Measurements from ENCODE around the gene BLM.
"Not testable (repeated sequence)": the region's sequence is repeated elsewhere in the genome, so short reads cannot be mapped to it uniquely, and the experiment has no call there.

Gene BLM

GRCh38 chr15:90689326-90689961 lies 27.7 kb upstream of the BLM start:
- DNase-seq; intact Hi-C loops (cut with DNase I): not testable (repeated sequence)

- intact Hi-C loops (cut with DNase I) = no loop called here
- DNase-seq = no peak
Observed at GRCh38 chr15:90690585-90690984, 26.6 kb upstream of the BLM start.

GRCh38 chr15:90691369-90691768 lies 25.8 kb upstream of the BLM start:
- DNase-seq = no peak
- intact Hi-C loops (cut with DNase I) = no loop called here

GRCh38 chr15:90691982-90692773 lies 25.0 kb upstream of the BLM start:
- no peak for DNase-seq
- intact Hi-C loops (cut with DNase I) = no loop called here

GRCh38 chr15:90694987-90695386 lies 22.2 kb upstream of the BLM start:
- intact Hi-C loops (cut with DNase I) = no loop called here
- DNase-seq = no peak

- intact Hi-C loops (cut with DNase I) = no loop called here
- DNase-seq = no peak
Observed at GRCh38 chr15:90697175-90697574, 20.0 kb upstream of the BLM start.

GRCh38 chr15:90698629-90699028 lies 18.5 kb upstream of the BLM start:
- intact Hi-C loops (cut with DNase I) = no loop called here
- DNase-seq = no peak

- intact Hi-C loops (cut with DNase I) = no loop called here
- no peak for DNase-seq
Observed at GRCh38 chr15:90701048-90701447, 16.1 kb upstream of the BLM start.

GRCh38 chr15:90701880-90702630 lies 15.1 kb upstream of the BLM start:
- no peak for DNase-seq
- intact Hi-C loops (cut with DNase I) = no loop called here

- no peak for DNase-seq
- intact Hi-C loops (cut with DNase I) = no loop called here
Observed at GRCh38 chr15:90703455-90703854, 13.7 kb upstream of the BLM start.

- no peak for DNase-seq
- intact Hi-C loops (cut with DNase I) = no loop called here
Observed at GRCh38 chr15:90705212-90705611, 11.9 kb upstream of the BLM start.

- intact Hi-C loops (cut with DNase I) = no loop called here
- no peak for DNase-seq
Observed at GRCh38 chr15:90706394-90707327, 10.5 kb upstream of the BLM start.

- DNase-seq = no peak
- intact Hi-C loops (cut with DNase I) = no loop called here
Observed at GRCh38 chr15:90707489-90707888, 9.7 kb upstream of the BLM start.

- DNase-seq = no peak
- intact Hi-C loops (cut with DNase I) = no loop called here
Observed at GRCh38 chr15:90708516-90708915, 8.6 kb upstream of the BLM start.

- DNase-seq = no peak
- intact Hi-C loops (cut with DNase I) = no loop called here
Observed at GRCh38 chr15:90709278-90709677, 7.9 kb upstream of the BLM start.

- DNase-seq = peak in 5 of 42 donors; percentile 2 to 39 (median 14)
- intact Hi-C loops (cut with DNase I) = no loop called here
Observed at GRCh38 chr15:90710436-90711027, 6.6 kb upstream of the BLM start.

GRCh38 chr15:90711418-90711824 lies 5.7 kb upstream of the BLM start:
- no peak for DNase-seq
- intact Hi-C loops (cut with DNase I) = no loop called here

- intact Hi-C loops (cut with DNase I) = no loop called here
- no peak for DNase-seq
Observed at GRCh38 chr15:90711842-90712241, 5.3 kb upstream of the BLM start.

GRCh38 chr15:90713081-90713480 lies 4.1 kb upstream of the BLM start:
- DNase-seq = no peak
- intact Hi-C loops (cut with DNase I) = no loop called here
